PFSK-1 (cell line): ENCODE measurements around the gene SNX30.

Experiments used
- FOXP2 ChIP-seq: optimal IDR thresholded peaks from 2 replicates; pipeline ENCODE3; 2011; ENCODE audit warnings: borderline replicate concordance, control low read depth, inconsistent platforms; ENCODE audit not compliant: insufficient read depth; ENCODE audit errors: extremely low read length, extremely low read depth
- POLR2AphosphoS5 ChIP-seq: IDR thresholded peaks from 2 replicates; pipeline ENCODE4 v1.6.1; 2012; ENCODE audit warnings: low read depth, mild to moderate bottlenecking, control low read depth, low read length, moderate library complexity
- SIN3A ChIP-seq: IDR thresholded peaks from 2 replicates; pipeline ENCODE4 v1.6.1; 2012; ENCODE audit warnings: mild to moderate bottlenecking, low read length, moderate library complexity, borderline replicate concordance; ENCODE audit not compliant: insufficient read depth
- TAF1 ChIP-seq: IDR thresholded peaks from 2 replicates; pipeline ENCODE4 v1.6.1; 2012; ENCODE audit warnings: low read length, control low read depth, borderline replicate concordance; ENCODE audit not compliant: insufficient read depth
- TF ChIP-seq, protein P1 (sequence below), 2 experiments: IDR thresholded peaks; 2 replicates each; pipeline versions ENCODE4 v1.6.1 to v1.8.0; 2011 to 2012; ENCODE audit warnings: low read depth in 2 of 2, low read length in 2 of 2, control low read depth in 1 of 2, inconsistent platforms in 1 of 2, mild to moderate bottlenecking in 1 of 2, moderate library complexity in 1 of 2; ENCODE audit not compliant: insufficient read depth in 1 of 2

SNX30 gene

GRCh38 chr9:112892981-112893380 lies 142.4 kb downstream of the SNX30 start:
- TF ChIP-seq FOXP2, result no peak

GRCh38 chr9:112894041-112894440 lies 143.5 kb downstream of the SNX30 start:
- TF ChIP-seq TAF1 (no peak), POLR2AphosphoS5 (no peak), FOXP2 (no peak), SIN3A (no peak)
- TF ChIP-seq, protein P1, sequence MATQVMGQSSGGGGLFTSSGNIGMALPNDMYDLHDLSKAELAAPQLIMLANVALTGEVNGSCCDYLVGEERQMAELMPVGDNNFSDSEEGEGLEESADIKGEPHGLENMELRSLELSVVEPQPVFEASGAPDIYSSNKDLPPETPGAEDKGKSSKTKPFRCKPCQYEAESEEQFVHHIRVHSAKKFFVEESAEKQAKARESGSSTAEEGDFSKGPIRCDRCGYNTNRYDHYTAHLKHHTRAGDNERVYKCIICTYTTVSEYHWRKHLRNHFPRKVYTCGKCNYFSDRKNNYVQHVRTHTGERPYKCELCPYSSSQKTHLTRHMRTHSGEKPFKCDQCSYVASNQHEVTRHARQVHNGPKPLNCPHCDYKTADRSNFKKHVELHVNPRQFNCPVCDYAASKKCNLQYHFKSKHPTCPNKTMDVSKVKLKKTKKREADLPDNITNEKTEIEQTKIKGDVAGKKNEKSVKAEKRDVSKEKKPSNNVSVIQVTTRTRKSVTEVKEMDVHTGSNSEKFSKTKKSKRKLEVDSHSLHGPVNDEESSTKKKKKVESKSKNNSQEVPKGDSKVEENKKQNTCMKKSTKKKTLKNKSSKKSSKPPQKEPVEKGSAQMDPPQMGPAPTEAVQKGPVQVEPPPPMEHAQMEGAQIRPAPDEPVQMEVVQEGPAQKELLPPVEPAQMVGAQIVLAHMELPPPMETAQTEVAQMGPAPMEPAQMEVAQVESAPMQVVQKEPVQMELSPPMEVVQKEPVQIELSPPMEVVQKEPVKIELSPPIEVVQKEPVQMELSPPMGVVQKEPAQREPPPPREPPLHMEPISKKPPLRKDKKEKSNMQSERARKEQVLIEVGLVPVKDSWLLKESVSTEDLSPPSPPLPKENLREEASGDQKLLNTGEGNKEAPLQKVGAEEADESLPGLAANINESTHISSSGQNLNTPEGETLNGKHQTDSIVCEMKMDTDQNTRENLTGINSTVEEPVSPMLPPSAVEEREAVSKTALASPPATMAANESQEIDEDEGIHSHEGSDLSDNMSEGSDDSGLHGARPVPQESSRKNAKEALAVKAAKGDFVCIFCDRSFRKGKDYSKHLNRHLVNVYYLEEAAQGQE (IDR thresholded peaks at IDR 0.05; ENCODE audit: insufficient read depth in 1 of 2, low read depth in 2 of 2, low read length in 2 of 2), result no peak

DNA sequence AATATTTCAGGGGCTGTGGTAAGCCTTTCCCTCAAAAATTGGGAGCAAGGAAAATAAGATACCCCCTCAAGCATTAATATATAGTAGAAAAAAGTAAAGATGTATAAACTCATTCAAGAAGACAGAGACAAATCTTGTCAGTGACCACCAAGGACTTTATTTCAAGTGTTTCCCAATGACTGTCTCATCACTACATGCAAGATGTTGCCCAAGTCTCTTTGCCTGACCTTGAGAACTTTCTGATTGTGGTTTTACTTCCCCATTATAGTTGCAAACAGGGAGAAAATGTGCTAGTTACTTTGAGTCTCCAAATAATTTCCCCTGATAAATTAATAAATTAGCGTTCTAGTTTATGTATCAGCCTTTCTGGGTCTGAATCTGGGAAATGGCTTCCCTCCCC lies 144.1 kb downstream of the SNX30 start:
- TF ChIP-seq POLR2AphosphoS5, result no peak
- no peak for TF ChIP-seq TAF1
- TF ChIP-seq, protein P1 (IDR thresholded peaks at IDR 0.05; ENCODE audit: insufficient read depth in 1 of 2, low read depth in 2 of 2, low read length in 2 of 2), result no peak
- TF ChIP-seq SIN3A, result no peak
- no peak for TF ChIP-seq FOXP2

- no peak for TF ChIP-seq TAF1
- TF ChIP-seq, protein P1 (IDR thresholded peaks at IDR 0.05; ENCODE audit: insufficient read depth in 1 of 2, low read depth in 2 of 2, low read length in 2 of 2), result no peak
- no peak for TF ChIP-seq SIN3A
- TF ChIP-seq POLR2AphosphoS5, result no peak
- TF ChIP-seq FOXP2, result no peak
Measured at GRCh38 chr9:112896131-112896530, 145.6 kb downstream of the SNX30 start.

DNA sequence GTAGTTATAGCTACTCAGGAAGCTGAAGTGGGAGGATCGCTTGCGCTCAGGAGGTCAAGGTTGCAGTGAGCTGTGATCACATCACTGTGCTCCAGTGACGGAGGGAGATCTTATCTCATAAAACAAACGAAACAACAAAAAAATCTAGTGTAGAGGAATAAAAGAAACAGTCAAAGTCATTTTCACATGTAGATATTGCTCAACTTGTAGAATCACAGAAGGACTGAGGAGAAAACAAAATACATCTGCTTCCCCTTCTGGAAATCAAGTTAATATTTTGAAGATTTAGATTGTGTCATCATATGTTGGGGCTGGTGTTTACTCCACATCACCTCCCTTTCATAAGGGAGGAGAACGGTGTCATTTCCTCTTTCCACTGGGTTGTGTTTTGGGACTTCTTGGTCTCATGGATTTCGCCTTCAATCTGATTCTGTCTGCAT lies 148.3 kb downstream of the SNX30 start:
- TF ChIP-seq, protein P1 (IDR thresholded peaks at IDR 0.05; ENCODE audit: insufficient read depth in 1 of 2, low read depth in 2 of 2, low read length in 2 of 2), result no peak
- TF ChIP-seq TAF1 (no peak), POLR2AphosphoS5 (no peak), FOXP2 (no peak), SIN3A (no peak)
